ENCODE results near the gene EVC2.

Gene EVC2

GRCh38 chr4:5629542-5629941, 78.8 kb downstream of the EVC2 start:
- Histone ChIP-seq H2AFZ (ENCODE audit: low read length) (no peak overlapping the region), H3K4me2 (ENCODE audit: low read depth, low read length, poor library complexity, severe bottlenecking) (no peak overlapping the region), H3K4me3 (ENCODE audit: low read length, poor library complexity, severe bottlenecking) (no peak overlapping the region), H3K79me2 (ENCODE audit: insufficient read depth, low read length) (no peaks in the 10 kb centered on the region), H3K4me1 (ENCODE audit: insufficient read depth, low read length, poor library complexity, severe bottlenecking) (no peaks in the 10 kb centered on the region), H3K36me3 (ENCODE audit: insufficient read depth, low read length) (no peaks in the 10 kb centered on the region), H3K9me2 (replicated peaks; ENCODE audit: low read depth, low read length) (no peaks in the 10 kb centered on the region), H3K27me3 (ENCODE audit: insufficient read depth, low read length, poor library complexity, severe bottlenecking) (no peaks in the 10 kb centered on the region), H3K9me3 (ENCODE audit: insufficient read depth, low read depth, low read length) (no peaks in the 10 kb centered on the region), H4K20me1 (ENCODE audit: insufficient read depth, low read length, poor library complexity, severe bottlenecking) (no peaks in the 10 kb centered on the region), H3F3A (ENCODE audit: low read depth) (no peaks in the 10 kb centered on the region), H3K9ac (ENCODE audit: low read depth, low read length, poor library complexity, severe bottlenecking) (no peak overlapping the region)
- TF ChIP-seq EZH2phosphoT487 (IDR thresholded peaks at IDR 0.05; ENCODE audit: borderline replicate concordance) = no peak
- no peak for TF ChIP-seq CTCF (conservative IDR thresholded peaks at IDR 0.05; ENCODE audit: low read length)

DNA sequence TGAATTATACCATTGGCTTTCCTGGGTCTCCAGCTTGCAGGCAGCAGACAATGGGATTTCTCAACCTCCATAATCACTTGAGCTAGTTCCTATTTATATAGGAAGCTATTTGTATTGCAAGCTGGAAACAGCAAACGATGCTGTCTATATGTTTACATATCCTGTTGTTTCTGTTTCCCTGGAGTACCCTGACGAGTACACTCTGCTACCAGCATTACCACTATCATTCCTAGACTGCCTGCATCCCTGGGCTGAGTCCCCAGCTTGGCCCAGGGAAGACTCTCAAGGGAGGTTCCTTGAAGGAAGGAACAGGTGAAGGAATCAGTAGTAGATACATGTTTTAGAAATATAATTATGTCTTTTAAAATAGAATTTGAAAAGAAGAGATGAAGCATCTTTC, 81.4 kb downstream of the EVC2 start:
- no peak for TF ChIP-seq CTCF (conservative IDR thresholded peaks at IDR 0.05; ENCODE audit: low read length)
- TF ChIP-seq EZH2phosphoT487 (IDR thresholded peaks at IDR 0.05; ENCODE audit: borderline replicate concordance) = no peak
- no peak overlapping the region for H3K4me3 ChIP-seq (ENCODE audit: low read length, poor library complexity, severe bottlenecking)
- H3K79me2 ChIP-seq (ENCODE audit: insufficient read depth, low read length) = no peaks in the 10 kb centered on the region
- H3K9me3 ChIP-seq (ENCODE audit: insufficient read depth, low read depth, low read length) = no peaks in the 10 kb centered on the region
- H2AFZ ChIP-seq (ENCODE audit: low read length) = no peak overlapping the region
- no peaks in the 10 kb centered on the region for H3K4me1 ChIP-seq (ENCODE audit: insufficient read depth, low read length, poor library complexity, severe bottlenecking)
- H3K27me3 ChIP-seq (ENCODE audit: insufficient read depth, low read length, poor library complexity, severe bottlenecking) = no peaks in the 10 kb centered on the region
- no peak overlapping the region for H3K4me2 ChIP-seq (ENCODE audit: low read depth, low read length, poor library complexity, severe bottlenecking)
- no peaks in the 10 kb centered on the region for H3K36me3 ChIP-seq (ENCODE audit: insufficient read depth, low read length)
- no peaks in the 10 kb centered on the region for H3K9me2 ChIP-seq (replicated peaks; ENCODE audit: low read depth, low read length)
- no peaks in the 10 kb centered on the region for H3F3A ChIP-seq (ENCODE audit: low read depth)
- H4K20me1 ChIP-seq (ENCODE audit: insufficient read depth, low read length, poor library complexity, severe bottlenecking) = no peaks in the 10 kb centered on the region
- no peak overlapping the region for H3K9ac ChIP-seq (ENCODE audit: low read depth, low read length, poor library complexity, severe bottlenecking)

DNA sequence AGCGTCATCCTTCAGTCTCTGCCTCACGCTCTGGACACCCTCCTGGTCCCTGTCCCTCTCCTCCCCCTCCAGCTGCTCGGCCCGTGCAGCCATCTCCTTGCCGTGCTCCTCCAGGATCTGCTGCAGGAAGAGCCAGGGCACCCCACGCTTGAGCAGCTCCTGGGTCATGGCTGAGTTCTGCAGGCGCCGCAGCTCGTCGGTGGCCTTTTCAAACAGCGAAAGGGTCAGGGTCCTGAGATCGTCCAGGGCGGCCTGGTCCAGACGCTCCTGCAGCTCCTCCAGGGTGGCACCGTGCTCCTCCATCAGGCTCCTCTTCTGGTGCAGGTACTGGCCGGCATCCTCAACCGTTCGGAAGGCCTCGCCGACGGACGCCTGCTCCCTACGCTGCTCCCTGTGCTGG, 85.8 kb downstream of the EVC2 start:
- no peak overlapping the region for H2AFZ ChIP-seq (ENCODE audit: low read length)
- no peak overlapping the region for H3K4me3 ChIP-seq (ENCODE audit: low read length, poor library complexity, severe bottlenecking)
- no peaks in the 10 kb centered on the region for H3K79me2 ChIP-seq (ENCODE audit: insufficient read depth, low read length)
- no peaks in the 10 kb centered on the region for H3K4me1 ChIP-seq (ENCODE audit: insufficient read depth, low read length, poor library complexity, severe bottlenecking)
- H3K4me2 ChIP-seq (ENCODE audit: low read depth, low read length, poor library complexity, severe bottlenecking) = no peak overlapping the region
- no peaks in the 10 kb centered on the region for H3F3A ChIP-seq (ENCODE audit: low read depth)
- H3K9me3 ChIP-seq (ENCODE audit: insufficient read depth, low read depth, low read length) = no peaks in the 10 kb centered on the region
- no peak for TF ChIP-seq EZH2phosphoT487 (IDR thresholded peaks at IDR 0.05; ENCODE audit: borderline replicate concordance)
- TF ChIP-seq CTCF (conservative IDR thresholded peaks at IDR 0.05; ENCODE audit: low read length) = no peak
- no peak overlapping the region for H3K9ac ChIP-seq (ENCODE audit: low read depth, low read length, poor library complexity, severe bottlenecking)
- no peaks in the 10 kb centered on the region for H3K36me3 ChIP-seq (ENCODE audit: insufficient read depth, low read length)
- H3K27me3 ChIP-seq (ENCODE audit: insufficient read depth, low read length, poor library complexity, severe bottlenecking) = no peaks in the 10 kb centered on the region
- H4K20me1 ChIP-seq (ENCODE audit: insufficient read depth, low read length, poor library complexity, severe bottlenecking) = no peaks in the 10 kb centered on the region
- no peaks in the 10 kb centered on the region for H3K9me2 ChIP-seq (replicated peaks; ENCODE audit: low read depth, low read length)
